ENCODE measurements around the gene SCN10A. TPM values are rescaled to one million over a fixed set of nuclear protein-coding genes. Genes with fewer than 3 reads are reported as not detected.

SCN10A gene
- polyA plus RNA-seq, 3 donors, result not detected

DNA sequence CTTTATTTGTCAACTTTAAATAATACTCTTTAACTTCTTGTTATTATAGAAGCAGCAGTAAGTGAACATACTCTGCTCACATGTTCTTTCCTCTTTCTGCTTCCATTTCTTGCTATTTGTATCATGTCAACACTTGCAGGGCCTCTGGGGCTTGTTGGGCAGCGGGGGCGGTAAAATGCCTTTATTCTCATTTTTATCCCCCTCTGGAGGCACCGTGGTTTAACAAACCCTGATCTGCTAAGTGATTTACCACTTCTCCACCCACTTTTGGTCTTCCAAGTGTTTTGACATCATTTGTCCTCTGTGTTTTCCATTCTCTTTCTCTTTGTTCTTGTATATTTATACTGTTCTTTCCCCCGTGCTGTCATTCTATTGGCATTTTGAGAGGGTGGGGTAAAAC is 33.9 kb downstream of the SCN10A start:
- no peak for DNase-seq (ENCODE audit: low read depth in 3 of 3, low spot score in 2 of 3)

DNA sequence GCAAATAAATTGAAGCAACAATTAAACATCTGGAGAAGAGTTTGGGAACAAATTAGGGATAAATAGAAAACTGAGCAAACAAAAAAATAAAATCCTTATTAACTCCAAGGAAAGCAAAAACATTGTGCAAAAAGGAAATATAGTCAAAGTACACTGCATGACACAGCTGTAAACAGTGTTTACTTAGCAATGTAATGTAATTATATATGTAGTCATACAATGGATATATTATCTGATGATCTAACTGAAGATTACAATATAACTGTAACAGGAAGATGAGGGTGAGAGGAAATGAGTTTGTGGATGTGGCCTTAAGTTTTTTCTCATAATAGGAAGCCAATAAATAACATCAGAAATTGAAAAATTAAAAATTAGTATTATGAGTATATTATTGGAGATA is 42.5 kb downstream of the SCN10A start:
- DNase-seq (ENCODE audit: low read depth in 3 of 3, low spot score in 2 of 3), result no peak

DNA sequence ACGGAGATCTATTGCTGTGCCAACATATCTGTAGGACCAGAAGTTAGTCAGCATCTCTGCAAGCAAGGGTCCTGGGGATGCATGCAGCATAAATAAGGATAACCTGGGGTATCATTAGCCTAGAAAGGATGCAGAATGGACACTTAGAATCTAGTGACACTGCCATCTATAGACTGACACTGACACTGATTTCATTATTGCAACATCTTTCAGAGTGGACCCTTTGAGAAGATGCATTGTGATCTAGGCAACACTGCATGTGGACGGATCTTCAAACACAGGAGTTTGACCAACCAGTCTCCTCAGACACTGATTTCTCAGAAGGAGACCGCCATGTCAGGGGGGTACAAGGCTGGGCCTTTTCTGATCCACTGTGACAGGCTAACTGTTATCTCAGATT is 52.4 kb downstream of the SCN10A start:
- DNase-seq (ENCODE audit: low read depth in 3 of 3, low spot score in 2 of 3), result no peak

DNA sequence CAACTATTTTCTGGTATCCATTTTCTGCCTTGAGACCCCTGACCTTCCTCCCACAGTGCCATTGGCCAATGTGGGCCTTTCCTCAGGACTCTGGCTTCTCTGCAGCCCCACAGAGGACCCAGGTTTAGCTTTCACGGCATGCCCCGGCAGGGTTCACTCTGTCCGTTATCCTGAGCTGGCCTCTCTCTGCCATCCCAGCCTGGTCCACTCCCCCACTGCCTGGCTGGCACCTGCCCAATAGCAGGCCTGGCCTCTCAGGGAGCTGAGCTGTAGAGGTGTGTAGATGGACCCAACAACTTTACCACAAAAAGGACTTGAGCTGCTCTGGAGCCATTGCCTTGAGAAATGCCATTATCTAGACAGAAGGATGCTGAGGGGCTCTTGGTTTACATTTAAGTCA is 57.5 kb downstream of the SCN10A start:
- DNase-seq (ENCODE audit: low read depth in 3 of 3, low spot score in 2 of 3), result no peak

GRCh38 chr3:38757721-38758120 is 58.3 kb downstream of the SCN10A start:
- DNase-seq (ENCODE audit: low read depth in 3 of 3, low spot score in 2 of 3), result no peak

- DNase-seq (ENCODE audit: low read depth in 3 of 3, low spot score in 2 of 3), result no peak
Measured at GRCh38 chr3:38756892-38757291, 59.1 kb downstream of the SCN10A start.

DNA sequence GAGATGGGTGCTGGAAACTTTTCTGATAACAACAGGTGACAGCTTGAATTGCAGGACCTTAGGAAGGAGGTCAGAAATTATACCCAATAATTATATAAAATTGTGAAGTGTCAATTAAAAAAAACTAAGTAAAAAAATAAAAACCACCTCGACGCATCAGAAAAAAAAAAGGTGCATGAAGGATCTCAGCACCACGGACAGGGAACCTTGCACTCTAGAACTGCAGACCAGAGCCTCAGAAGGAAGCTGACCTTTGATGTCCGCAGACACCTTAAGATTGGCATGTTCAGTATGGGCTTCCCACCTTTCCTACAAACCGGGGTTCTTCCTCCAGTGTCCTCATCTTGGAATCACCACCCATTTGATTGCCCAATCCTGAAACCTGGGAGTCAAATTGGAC is 60.9 kb downstream of the SCN10A start:
- no peak for DNase-seq (ENCODE audit: low read depth in 3 of 3, low spot score in 2 of 3)

GRCh38 chr3:38746641-38747040 is 69.4 kb downstream of the SCN10A start:
- no peak for DNase-seq (ENCODE audit: low read depth in 3 of 3, low spot score in 2 of 3)

- no peak for DNase-seq (ENCODE audit: low read depth in 3 of 3, low spot score in 2 of 3)
Measured at GRCh38 chr3:38743043-38743442, 73.0 kb downstream of the SCN10A start.

- no peak for DNase-seq (ENCODE audit: low read depth in 3 of 3, low spot score in 2 of 3)
Measured at GRCh38 chr3:38742550-38742949, 73.5 kb downstream of the SCN10A start.

DNA sequence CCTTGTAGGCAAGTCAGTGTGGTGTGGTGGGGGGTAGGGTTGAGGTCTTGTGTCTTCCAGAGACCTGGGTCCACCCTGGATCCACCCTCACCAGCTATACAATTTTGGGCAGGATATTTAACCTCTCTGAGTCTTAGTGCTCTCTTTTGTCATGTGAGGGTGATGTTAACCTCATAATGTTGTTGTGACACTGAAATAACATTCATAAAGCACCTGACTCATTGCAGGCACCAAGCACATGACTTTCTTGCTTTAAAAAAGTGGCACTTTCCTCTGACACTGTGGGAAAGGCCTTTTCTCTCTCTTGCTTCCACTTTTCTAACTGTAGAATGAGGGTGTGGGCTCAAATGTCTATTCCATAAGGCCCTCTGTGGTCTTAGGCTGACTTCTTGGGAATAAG is 75.5 kb downstream of the SCN10A start:
- no peak for DNase-seq (ENCODE audit: low read depth in 3 of 3, low spot score in 2 of 3)

- DNase-seq (ENCODE audit: low read depth in 3 of 3, low spot score in 2 of 3), result no peak
Measured at GRCh38 chr3:38739931-38740330, 76.1 kb downstream of the SCN10A start.

DNA sequence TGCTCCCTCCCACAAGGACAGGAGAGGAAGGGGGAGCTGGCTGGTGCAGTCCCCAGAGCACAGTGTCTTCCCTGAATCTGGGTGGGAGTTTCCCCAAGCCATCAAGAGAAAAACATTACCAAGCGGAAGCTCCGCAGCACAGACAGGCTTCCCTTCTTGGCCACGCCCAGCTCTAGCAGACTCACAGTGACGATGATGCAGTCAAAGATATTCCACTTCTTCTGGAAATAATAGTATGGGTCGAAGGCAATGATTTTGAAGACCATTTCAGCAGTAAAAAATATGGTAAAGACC is 76.7 kb downstream of the SCN10A start:
- DNase-seq (ENCODE audit: low read depth in 3 of 3, low spot score in 2 of 3), result no peak

DNA sequence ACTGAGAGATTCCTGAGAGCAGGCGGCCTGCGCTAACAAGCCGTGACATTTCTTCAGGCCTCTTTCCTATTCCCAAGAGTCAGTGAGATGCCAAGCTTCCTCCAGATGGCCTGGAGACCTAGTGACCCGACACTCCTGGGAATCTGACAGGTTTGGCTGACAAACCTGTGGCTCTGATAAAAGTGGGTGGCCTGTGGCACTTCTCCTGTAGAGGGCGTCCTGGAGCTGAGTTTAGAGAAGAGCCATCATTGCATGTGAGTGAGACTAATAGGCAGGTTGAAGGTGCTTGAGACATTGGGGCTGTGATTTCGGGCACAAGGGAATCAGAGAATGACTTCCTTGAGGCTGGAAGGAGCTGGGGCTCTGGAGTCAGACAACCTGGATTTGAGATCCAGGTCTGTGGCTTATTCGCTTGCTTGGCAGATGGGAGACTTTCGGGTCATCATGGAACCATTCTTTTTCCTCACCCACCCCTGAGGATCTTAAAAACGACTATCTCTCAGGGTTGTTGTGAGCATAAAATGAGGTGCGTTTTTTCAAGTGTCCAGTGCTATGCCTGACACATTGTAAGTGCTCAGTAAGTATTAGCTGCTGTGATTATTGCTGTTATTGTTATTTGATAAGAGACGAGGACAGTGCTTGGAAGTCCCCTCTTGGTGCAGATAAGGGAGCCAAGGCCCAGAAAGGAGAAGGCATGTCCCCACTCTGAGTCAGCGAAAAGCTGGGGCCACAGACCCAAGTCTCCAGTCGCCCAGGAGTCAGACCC is 77.2 kb downstream of the SCN10A start:
- DNase-seq (ENCODE audit: low read depth in 3 of 3, low spot score in 2 of 3), result peak in 1 of 3 donors; percentile 1

- DNase-seq (ENCODE audit: low read depth in 3 of 3, low spot score in 2 of 3), result no peak
Measured at GRCh38 chr3:38731522-38731921, 84.5 kb downstream of the SCN10A start.

DNA sequence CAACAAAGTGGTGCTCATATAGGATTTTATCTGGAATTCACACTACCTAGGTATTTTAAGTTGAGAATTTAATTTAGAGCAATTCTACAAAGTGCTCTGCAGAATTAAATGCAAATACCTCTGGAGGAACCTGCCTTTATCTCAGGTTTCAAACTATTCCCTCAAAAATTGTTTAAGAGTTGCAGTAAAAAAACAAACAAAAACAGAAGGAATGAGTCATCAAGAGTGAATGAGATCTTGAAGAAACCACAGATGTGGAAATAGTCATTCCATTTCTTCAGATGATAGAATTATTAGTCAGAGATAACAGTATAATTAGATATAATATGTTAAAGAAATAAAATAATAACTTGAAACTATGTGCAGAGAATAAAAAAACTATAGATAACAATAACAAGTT is 85.7 kb downstream of the SCN10A start:
- no peak for DNase-seq (ENCODE audit: low read depth in 3 of 3, low spot score in 2 of 3)

GRCh38 chr3:38728008-38728407 is 88.0 kb downstream of the SCN10A start:
- no peak for DNase-seq (ENCODE audit: low read depth in 3 of 3, low spot score in 2 of 3)

GRCh38 chr3:38726751-38727150 is 89.3 kb downstream of the SCN10A start:
- no peak for DNase-seq (ENCODE audit: low read depth in 3 of 3, low spot score in 2 of 3)

GRCh38 chr3:38725726-38726419 is 90.1 kb downstream of the SCN10A start:
- no peak for DNase-seq (ENCODE audit: low read depth in 3 of 3, low spot score in 2 of 3)

GRCh38 chr3:38724392-38724736 is 91.7 kb downstream of the SCN10A start:
- no peak for DNase-seq (ENCODE audit: low read depth in 3 of 3, low spot score in 2 of 3)

DNA sequence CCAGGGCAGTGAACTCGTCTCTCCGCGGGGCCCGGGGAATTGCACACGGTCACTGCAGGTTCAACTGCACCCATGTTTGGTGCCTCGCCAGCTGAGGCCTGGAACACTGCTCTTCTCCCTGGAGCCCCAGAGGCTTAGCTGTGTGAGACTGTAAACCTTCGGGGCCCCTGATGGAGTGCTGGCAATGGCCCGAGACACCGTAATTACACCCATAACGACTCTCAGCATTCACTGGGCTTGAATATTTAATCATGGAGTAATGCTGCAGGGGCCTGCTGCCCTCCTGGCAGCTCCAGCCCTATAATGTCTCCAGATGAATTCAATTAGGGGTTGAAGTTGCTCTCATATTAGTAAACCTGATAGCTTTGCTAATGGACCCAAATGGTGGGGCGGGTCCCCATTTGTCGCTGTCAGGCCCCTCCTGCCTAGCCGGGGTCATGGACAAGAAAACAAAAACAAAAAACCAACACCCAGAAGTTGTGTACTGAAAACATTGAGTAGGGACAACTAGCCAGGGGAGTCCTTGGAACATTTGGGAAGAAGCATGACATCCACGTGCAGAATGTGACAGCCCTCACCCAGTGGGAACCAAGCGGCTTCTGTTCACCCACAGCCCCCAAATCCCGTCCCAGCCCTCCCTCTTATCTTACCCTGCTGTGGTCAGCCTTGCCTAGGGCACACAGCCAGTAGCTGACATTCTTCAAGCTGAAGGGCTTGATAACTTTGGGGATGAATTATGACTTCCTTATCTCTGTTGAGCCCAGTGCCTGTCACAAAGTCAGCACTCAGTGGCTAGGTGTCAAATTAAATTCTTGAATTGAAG is 92.2 kb downstream of the SCN10A start:
- no peak for DNase-seq (ENCODE audit: low read depth in 3 of 3, low spot score in 2 of 3)

All from right renal cortex interstitium (tissue), 3 donors.